ENCODE measurements around the gene MED23.

MED23 gene

GRCh38 chr6:131640576-131640975 lies 12.5 kb upstream of the MED23 start:
- no peak for ATAC-seq
- TF ChIP-seq ISL1 (CRISPR knock-in tag; IDR thresholded peaks at IDR 0.05) (peak; percentile 65), ARNTL (CRISPR knock-in tag; IDR thresholded peaks at IDR 0.05; ENCODE audit: borderline replicate concordance, low read depth) (no peak)

- ATAC-seq = no peak
Measured at GRCh38 chr6:131640100-131640499, 12.1 kb upstream of the MED23 start.

GRCh38 chr6:131638013-131638412 lies 10.0 kb upstream of the MED23 start:
- no peak for ATAC-seq
- TF ChIP-seq ZC3H10 (CRISPR knock-in tag; IDR thresholded peaks at IDR 0.05) = no peak

More at GRCh38 chr6:131640100-131640499, 12.1 kb upstream of the MED23 start:
- TF ChIP-seq ZC3H10 (CRISPR knock-in tag; IDR thresholded peaks at IDR 0.05) (no peak), ZNF565 (CRISPR knock-in tag; conservative IDR thresholded peaks at IDR 0.05; ENCODE audit: low read depth) (no peak), ESRRG (CRISPR knock-in tag; IDR thresholded peaks at IDR 0.05) (no peak), ISL1 (CRISPR knock-in tag; IDR thresholded peaks at IDR 0.05) (no peak), POU6F1 (CRISPR knock-in tag; IDR thresholded peaks at IDR 0.05; ENCODE audit: borderline replicate concordance, low read depth) (no peak), RARB (CRISPR knock-in tag; IDR thresholded peaks at IDR 0.05) (no peak), PATZ1 (CRISPR knock-in tag; IDR thresholded peaks at IDR 0.05; ENCODE audit: borderline replicate concordance) (no peak), GLIS3 (CRISPR knock-in tag; IDR thresholded peaks at IDR 0.05) (no peak), ARNTL (CRISPR knock-in tag; IDR thresholded peaks at IDR 0.05; ENCODE audit: borderline replicate concordance, low read depth) (no peak), PPARA (CRISPR knock-in tag; IDR thresholded peaks at IDR 0.05; ENCODE audit: borderline replicate concordance) (no peak), SNAI2 (CRISPR knock-in tag; IDR thresholded peaks at IDR 0.05) (no peak), ZNF8 (CRISPR knock-in tag; IDR thresholded peaks at IDR 0.05) (no peak), BACH2 (CRISPR knock-in tag; IDR thresholded peaks at IDR 0.05; ENCODE audit: borderline replicate concordance) (no peak), CREB5 (CRISPR knock-in tag; IDR thresholded peaks at IDR 0.05; ENCODE audit: low read depth) (no peak), TSHZ2 (CRISPR knock-in tag; IDR thresholded peaks at IDR 0.05) (no peak)

GRCh38 chr6:131636880-131637792 lies 9.1 kb upstream of the MED23 start, which contains the start of gene ENPP3:
ENPP3 (plus strand) TSS chr6:131637302; CDS start chr6:131637385, 83 bp downstream.
- TF ChIP-seq ARNTL (CRISPR knock-in tag; IDR thresholded peaks at IDR 0.05; ENCODE audit: borderline replicate concordance, low read depth) = no peak
- no peak for TF ChIP-seq BACH2 (CRISPR knock-in tag; IDR thresholded peaks at IDR 0.05; ENCODE audit: borderline replicate concordance)
- TF ChIP-seq GLIS3 (CRISPR knock-in tag; IDR thresholded peaks at IDR 0.05) = no peak
- no peak for TF ChIP-seq ZNF8 (CRISPR knock-in tag; IDR thresholded peaks at IDR 0.05)
- no peak for TF ChIP-seq CSDC2 (CRISPR knock-in tag; IDR thresholded peaks at IDR 0.05)
- TF ChIP-seq TCF4 (CRISPR knock-in tag; IDR thresholded peaks at IDR 0.05; ENCODE audit: borderline replicate concordance) = no peak
- no peak for TF ChIP-seq RARB (CRISPR knock-in tag; IDR thresholded peaks at IDR 0.05)
- TF ChIP-seq CREB5 (CRISPR knock-in tag; IDR thresholded peaks at IDR 0.05; ENCODE audit: low read depth) = no peak
- TF ChIP-seq ZFP30 (CRISPR knock-in tag; IDR thresholded peaks at IDR 0.05) = no peak
- no peak for TF ChIP-seq ZC3H10 (CRISPR knock-in tag; IDR thresholded peaks at IDR 0.05)
- no peak for TF ChIP-seq TOX (CRISPR knock-in tag; IDR thresholded peaks at IDR 0.05; ENCODE audit: borderline replicate concordance)
- ATAC-seq = no peak
